K562 (cell line): ENCODE results near the gene LAG3. TPM values are rescaled to one million over a fixed set of nuclear protein-coding genes. Genes with fewer than 3 reads are reported as not detected.
"Not testable (repeated sequence)": the region's sequence is repeated elsewhere in the genome, so short reads cannot be mapped to it uniquely, and the experiment has no call there.

Source experiments
- ATAC-seq: fragments of 200-7000 bp; cut with Tn5 transposase; 3 replicates; pipeline ENCODE4 v1.9.1; 2020; ENCODE audit warnings: moderate library complexity
- BruUV-seq: library from RNA; stranded (reverse); fragments of 400-500 nt; replicated peaks from 2 replicates; lab custom pipeline; 2021; lab: Mats Ljungman, UMichigan
- CTCF ChIA-PET: fragments of 300-600 bp; formaldehyde crosslinking; extraction: SDS; loops from one replicate; lab custom pipeline; 2021; ENCODE audit warnings: low intra/inter-chr PET ratio; lab: Yijun Ruan, JAX
- POLR2A ChIA-PET: fragments of 300-600, 350-650 bp; sonication (Branson Sonifier 250); formaldehyde crosslinking; extraction: SDS; loops from one replicate; lab custom pipeline; 2021; ENCODE audit warnings: antibody characterized with exemption, inconsistent platforms; lab: Yijun Ruan, JAX
- DNase-seq, 4 experiments: peaks; one replicate each; pipeline versions ENCODE4 v3.0.0 to v3.0.0-alpha.2; 2011 to 2018; ENCODE audit warnings: low spot score in 3 of 4, mixed read lengths in 3 of 4; ENCODE audit errors: extremely low read depth in 1 of 4
- FAIRE-seq: peaks from 2 replicates; lab custom pipeline; 2011; peaks lifted over from hg19 to GRCh38; lab: Jason Lieb, UNC
- H2AFZ ChIP-seq: 2 replicates; pipeline ENCODE4 v1.6.0; 2011; ENCODE audit warnings: low read depth, low read length, control low read depth, inconsistent platforms
- H3K27ac ChIP-seq: fragments of 200-600 bp; 3 replicates; pipeline ENCODE4 v1.8.0; 2011; ENCODE audit warnings: low read depth, mild to moderate bottlenecking, control low read depth, inconsistent platforms, low read length, moderate library complexity, mixed read lengths; ENCODE audit errors: extremely low read depth
- H3K27me3 ChIP-seq, 2 experiments: fragments of 300-600 bp in 1 of 2; 2 replicates in 1 of 2; 3 replicates in 1 of 2; pipeline versions ENCODE4 v1.6.0 to v1.8.0; 2011; ENCODE audit warnings: inconsistent platforms in 2 of 2, low read length in 2 of 2, mild to moderate bottlenecking in 1 of 2, mixed read lengths in 1 of 2, moderate library complexity in 1 of 2; ENCODE audit not compliant: control insufficient read depth in 2 of 2, insufficient read depth in 2 of 2
- H3K36me3 ChIP-seq: fragments of 300-600 bp; 3 replicates; pipeline ENCODE4 v1.8.0; 2011; ENCODE audit warnings: mild to moderate bottlenecking, low read length, inconsistent platforms; ENCODE audit not compliant: control insufficient read depth, insufficient read depth
- H3K4me1 ChIP-seq, 2 experiments: fragments of 200-600 bp in 1 of 2; replicated peaks in 1 of 2; 2 replicates in 1 of 2; 3 replicates in 1 of 2; pipeline versions ENCODE4 v1.5.1 to v1.8.0; 2011; ENCODE audit warnings: inconsistent platforms in 2 of 2, low read length in 2 of 2, mild to moderate bottlenecking in 1 of 2, mixed read lengths in 1 of 2, moderate library complexity in 1 of 2; ENCODE audit not compliant: control insufficient read depth in 2 of 2, insufficient read depth in 2 of 2
- H3K4me2 ChIP-seq: 2 replicates; pipeline ENCODE4 v1.6.1; 2011; ENCODE audit warnings: low read length, control low read depth, inconsistent platforms, mixed read lengths; ENCODE audit not compliant: insufficient read depth
- H3K4me3 ChIP-seq: fragments of 200-600 bp; sonication (generic), shearing (Covaris generic); 2 replicates; pipeline ENCODE4 v1.5.1; 2016; ENCODE audit warnings: control low read depth, inconsistent platforms
- H3K79me2 ChIP-seq: fragments of 200-600 bp; 3 replicates; pipeline ENCODE4 v1.8.0; 2011; ENCODE audit warnings: low read length, inconsistent platforms; ENCODE audit not compliant: control insufficient read depth, insufficient read depth
- H3K9ac ChIP-seq, 2 experiments: 2 replicates each; pipeline versions ENCODE4 v1.6.0 to v1.6.1; 2011; ENCODE audit warnings: low read depth in 2 of 2, low read length in 2 of 2, control low read depth in 1 of 2, inconsistent platforms in 1 of 2, mild to moderate bottlenecking in 1 of 2, mixed read lengths in 1 of 2; ENCODE audit not compliant: insufficient read depth in 1 of 2
- H3K9me1 ChIP-seq: one replicate; pipeline ENCODE4 v1.6.0; 2011; ENCODE audit warnings: inconsistent platforms, mild to moderate bottlenecking, low read length, moderate library complexity; ENCODE audit not compliant: control insufficient read depth, insufficient read depth
- H3K9me3 ChIP-seq: replicated peaks from 2 replicates; pipeline ENCODE4 v1.5.1; 2011; ENCODE audit warnings: low read depth, low read length, inconsistent platforms; ENCODE audit not compliant: control insufficient read depth, insufficient read depth
- H4K20me1 ChIP-seq: replicated peaks from 2 replicates; pipeline ENCODE4 v1.6.1; 2011; ENCODE audit warnings: low read length, inconsistent platforms, mixed read lengths; ENCODE audit not compliant: control insufficient read depth, insufficient read depth
- CBFA2T3 ChIP-seq: fragments of 450-650 bp; IDR thresholded peaks from 2 replicates; pipeline ENCODE4 v1.6.1; 2017
- HDAC2 ChIP-seq: fragments of 450-650 bp; IDR thresholded peaks from 2 replicates; pipeline ENCODE4 v1.6.1; 2016; ENCODE audit warnings: mild to moderate bottlenecking
- NFATC3 ChIP-seq: fragments of 450-650 bp; IDR thresholded peaks from 2 replicates; pipeline ENCODE4 v1.6.1; 2017; ENCODE audit warnings: mild to moderate bottlenecking
- PML ChIP-seq: IDR thresholded peaks from 2 replicates; pipeline ENCODE4 v1.6.1; 2012; ENCODE audit warnings: low read length, inconsistent platforms
- TRIM24 ChIP-seq, 2 experiments: fragments of 450-650 bp; IDR thresholded peaks; 2 replicates each; pipeline ENCODE4 v1.6.1; 2016
- TRIM28 ChIP-seq: fragments of 450-650 bp; IDR thresholded peaks from 2 replicates; pipeline ENCODE4 v1.6.1; 2017
- ZFP36 ChIP-seq: fragments of 150-350 bp; IDR thresholded peaks from 2 replicates; pipeline ENCODE4 v1.6.1; 2018; ENCODE audit warnings: low read length, low read depth; ENCODE audit not compliant: partially characterized antibody
- ZNF431 ChIP-seq: sonication (generic); formaldehyde crosslinking; IDR thresholded peaks from 2 replicates; pipeline ENCODE4 v1.8.0; 2022; ENCODE audit warnings: mild to moderate bottlenecking, missing genetic modification reagents
- WGBS: fragments of 100-300 bp; shearing (Covaris generic); methylation state at CpG from one replicate; pipeline ENCODE4 v1.1.6; 2016; ENCODE audit warnings: low coverage, mixed read lengths; ENCODE audit not compliant: insufficient coverage; ENCODE audit errors: missing lambda C conversion rate; 5-methylcytosine and 5-hydroxymethylcytosine counted together
- in situ Hi-C: fragments of 300-500 bp; cut with MboI; formaldehyde crosslinking; loops from 4 replicates; pipeline ENCODE4 v1.15.0; 2018; ENCODE audit warnings: inconsistent platforms, mixed read lengths
- intact Hi-C: fragments of 100-400 bp; cut with micrococcal nuclease; formaldehyde crosslinking; loops from 2 replicates; pipeline ENCODE4 v1.14.2; 2022
- polyA plus RNA-seq, 8 experiments: library from polyadenylated mRNA; depleted of rRNA in 4 of 8; stranded (reverse) in 5 of 8; unstranded in 3 of 8; fragments of >200 nt; fragmentation: Nextera tagmentation in 2 of 8; fragmentation: Illumina TruSeq in 1 of 8; extraction: Ambion mirVana in 2 of 8; extraction: Trizol in 1 of 8; gene quantifications; 2 replicates each; pipeline versions ENCODE4 v1.2.1 to v1.2.3, GENCODE V29; 2011 to 2014; ENCODE audit warnings: inconsistent platforms in 1 of 8, missing spikeins in 1 of 8
- total RNA-seq, 7 experiments: library from RNA; depleted of rRNA in 6 of 7; stranded (reverse); fragments of >200 nt in 6 of 7; fragmentation: Illumina TruSeq in 2 of 7; extraction: Trizol in 2 of 7; gene quantifications; 2 replicates each; pipeline versions ENCODE4 v1.2.1 to v1.2.3, GENCODE V29; 2011 to 2021; ENCODE audit warnings: low replicate concordance in 1 of 7

Gene LAG3
- total and polyA plus RNA-seq, 9 of the 15 experiments (the other 6 are each of a cell fraction or from before 2014, with no cell fraction given): 0.07 to 0.66 (median 0.09) TPM; not detected in 1

DNA sequence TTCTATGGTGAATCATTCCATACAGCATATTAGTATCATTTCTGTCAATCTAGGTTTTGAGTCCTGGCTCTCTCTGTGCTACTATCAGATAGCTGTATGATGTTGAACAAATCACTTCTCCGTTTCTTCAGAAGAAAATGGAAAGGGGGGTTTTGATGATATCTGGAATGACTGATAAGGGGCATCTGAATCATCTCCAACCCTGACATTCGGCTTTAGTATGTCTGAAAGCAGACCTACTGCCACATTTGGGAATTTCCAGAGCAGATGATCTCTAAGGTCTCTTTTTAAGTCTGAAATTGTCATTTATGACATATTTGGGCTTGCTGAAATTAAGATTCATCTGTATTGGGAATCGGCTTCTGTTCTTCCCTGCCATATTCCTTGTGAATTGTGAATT is 29.5 kb upstream of the LAG3 start:
- Histone ChIP-seq H3K9ac (no peak overlapping the region), H3K27me3 (no peaks in the 10 kb centered on the region), H3K79me2 (no peaks in the 10 kb centered on the region), H3K9me3 (no peaks in the 10 kb centered on the region), H2AFZ (no peak overlapping the region), H3K36me3 (peaks cover 22% of the 10 kb centered on the region; the same call in 2 of the 3 replicates), H3K4me3 (no peak overlapping the region), H3K4me2 (no peak overlapping the region), H3K9me1 (no peaks in the 10 kb centered on the region), H3K27ac (no peak overlapping the region), H3K4me1 (peaks cover 10 to 21% of the 10 kb centered on the region in 2 experiments; a peak in 3 of 5 replicates), H4K20me1 (no peaks in the 10 kb centered on the region)
- intact Hi-C loops: no loop called here
- WGBS: 54% methylated on average over 3 of the region's 3 CpGs
- POLR2A ChIA-PET: interaction anchor here (0.6 to 0.9 kb wide), 2 partner anchors 124 to 272 kb away, joined by 3 read pairs; partner anchors contain the start of genes TPI1 and VAMP1
- no peak for ATAC-seq
- TF ChIP-seq HDAC2 (no peak), NFATC3 (no peak), PML (no peak)
- FAIRE-seq: no peak
- no TSS peak for BruUV-seq
- no peak for DNase-seq
- CTCF ChIA-PET: no interaction called here
- in situ Hi-C loops: no loop called here

DNA sequence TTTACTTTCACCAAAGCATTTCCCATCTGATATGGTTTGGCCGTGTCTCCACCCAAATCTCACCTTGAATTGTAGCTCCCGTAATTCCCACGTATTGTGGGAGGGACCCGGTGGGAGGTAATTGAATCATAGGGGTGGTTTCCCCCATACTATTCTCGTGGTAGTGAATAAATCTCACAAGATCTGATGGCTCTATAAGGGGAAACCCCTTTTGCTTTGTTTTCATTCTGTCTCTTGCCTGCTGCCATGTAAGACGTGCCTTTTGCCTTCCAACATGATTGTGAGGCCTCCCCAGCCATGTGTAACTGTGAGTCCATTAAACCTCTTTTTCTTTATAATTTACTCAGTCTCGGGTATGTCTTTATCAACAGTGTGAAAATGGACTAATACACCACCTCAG is 29.0 kb upstream of the LAG3 start:
- H3K9me3 ChIP-seq, H3K27me3 ChIP-seq, H3K9ac ChIP-seq, CTCF ChIA-PET, FAIRE-seq, H3K4me2 ChIP-seq, H3K4me3 ChIP-seq, H2AFZ ChIP-seq, H3K27ac ChIP-seq, BruUV-seq, H3K9me1 ChIP-seq, in situ Hi-C loops, H3K79me2 ChIP-seq, ATAC-seq, H4K20me1 ChIP-seq, DNase-seq, intact Hi-C loops: not testable (repeated sequence)
- 15% methylated on average over 7 of the region's 7 CpGs for WGBS
- Histone ChIP-seq H3K36me3 (peaks cover 26% of the 10 kb centered on the region; the same call in 2 of the 3 replicates), H3K4me1 (peaks cover 10 to 21% of the 10 kb centered on the region in 2 experiments; a peak in 3 of 5 replicates)
- TF ChIP-seq CBFA2T3 (peak; percentile 25; the same call in 1 of the 2 replicates), ZNF431 (peak; percentile 32; the same call in 1 of the 2 replicates), ZFP36 (peak; percentile 73), TRIM24 (IDR thresholded peaks at IDR 0.05) (peak in 1 of 2 experiments; percentile 33; a peak in 1 of 4 replicates), TRIM28 (peak; percentile 32; the same call in 1 of the 2 replicates)
- POLR2A ChIA-PET: interaction anchor here (0.6 to 0.9 kb wide), 2 partner anchors 124 to 273 kb away, joined by 3 read pairs; partner anchors contain the start of genes TPI1 and VAMP1
